Measurements from ENCODE around the gene UBE3C.

The UBE3C gene

GRCh38 chr7:157183832-157184231 lies 45.1 kb downstream of the UBE3C start:
- DNase-seq: no peak

GRCh38 chr7:157188091-157188665 lies 49.5 kb downstream of the UBE3C start:
- no peak for DNase-seq

- no peak for DNase-seq
These were observed 50.7 kb downstream of the UBE3C start for GRCh38 chr7:157189405-157189804.

GRCh38 chr7:157192861-157193260 lies 54.1 kb downstream of the UBE3C start:
- no peak for DNase-seq

GRCh38 chr7:157193274-157193673 lies 54.5 kb downstream of the UBE3C start:
- DNase-seq: no peak

GRCh38 chr7:157194948-157195347 lies 56.2 kb downstream of the UBE3C start:
- no peak for DNase-seq

- no peak for DNase-seq
These were observed 57.1 kb downstream of the UBE3C start for GRCh38 chr7:157195868-157196267.

- DNase-seq: no peak
These were observed 65.4 kb downstream of the UBE3C start for GRCh38 chr7:157204134-157204533.

- DNase-seq: no peak
These were observed 66.7 kb downstream of the UBE3C start for GRCh38 chr7:157205438-157205837.

GRCh38 chr7:157208571-157209413 lies 70.1 kb downstream of the UBE3C start:
- no peak for DNase-seq

- no peak for DNase-seq
These were observed 72.0 kb downstream of the UBE3C start for GRCh38 chr7:157210682-157211081.

GRCh38 chr7:157211690-157212089 lies 73.0 kb downstream of the UBE3C start:
- DNase-seq: no peak

GRCh38 chr7:157219154-157219553 lies 80.4 kb downstream of the UBE3C start:
- no peak for DNase-seq

GRCh38 chr7:157220916-157221569 lies 82.3 kb downstream of the UBE3C start:
- DNase-seq: no peak

- no peak for DNase-seq
These were observed 84.0 kb downstream of the UBE3C start for GRCh38 chr7:157222687-157223086.

GRCh38 chr7:157224627-157225026 lies 85.9 kb downstream of the UBE3C start:
- DNase-seq: no peak

- peak; percentile 44 for DNase-seq
These were observed 90.2 kb downstream of the UBE3C start for GRCh38 chr7:157228864-157229422.

GRCh38 chr7:157233677-157234076 lies 95.0 kb downstream of the UBE3C start:
- no peak for DNase-seq

- DNase-seq: no peak
These were observed 95.5 kb downstream of the UBE3C start for GRCh38 chr7:157234271-157234670.

GRCh38 chr7:157235357-157236333 lies 96.9 kb downstream of the UBE3C start:
- DNase-seq: no peak

GRCh38 chr7:157238087-157238486 lies 99.4 kb downstream of the UBE3C start:
- DNase-seq: no peak

- DNase-seq: no peak
These were observed 101.0 kb downstream of the UBE3C start for GRCh38 chr7:157239571-157240270.
